Measurements from ENCODE around the gene PID1. TPM values are rescaled to one million over a fixed set of nuclear protein-coding genes. Genes with fewer than 3 reads are reported as not detected.

PID1 gene
- polyA plus RNA-seq, 1 of the 3 experiments (the other 2 are of a cell fraction), result 0.16 TPM

DNA sequence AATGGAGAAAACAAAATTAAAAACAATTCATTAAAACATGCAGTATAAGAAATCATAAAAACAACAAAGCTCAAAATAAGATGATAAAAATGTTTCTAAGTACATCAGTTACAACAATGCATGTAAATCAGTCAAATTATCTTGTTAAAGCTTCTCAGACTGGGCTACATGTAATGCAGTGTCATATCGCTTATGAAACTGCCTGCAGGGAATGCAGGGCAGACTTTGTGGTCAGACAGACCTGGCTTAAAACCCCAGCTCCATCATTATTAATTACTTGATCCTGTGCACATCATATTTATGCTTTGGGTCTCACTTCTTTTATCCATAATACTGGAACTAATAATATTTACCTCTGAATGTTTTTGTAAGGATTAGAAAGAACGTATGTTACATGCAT is 74.6 kb downstream of the PID1 start:
- POLR2A ChIA-PET, result no interaction called here
- H3K79me2 ChIP-seq (ENCODE audit: insufficient read depth), result no peaks in the 10 kb centered on the region
- no peaks in the 10 kb centered on the region for H4K20me1 ChIP-seq (ENCODE audit: insufficient read depth)
- no peaks in the 10 kb centered on the region for H3K27me3 ChIP-seq (ENCODE audit: insufficient read depth)
- H3K27ac ChIP-seq (ENCODE audit: low read depth in 2 of 2, low read length in 1 of 2), result no peak overlapping the region
- H3K4me1 ChIP-seq (ENCODE audit: control insufficient read depth in 1 of 2, insufficient read depth in 2 of 2, low read depth in 1 of 2, low read length in 1 of 2), result no peaks in the 10 kb centered on the region; a peak in 1 of 4 replicates
- no peak overlapping the region for H2AFZ ChIP-seq (ENCODE audit: low read depth)
- H3K4me3 ChIP-seq (ENCODE audit: low read depth in 2 of 2, low read length in 1 of 2), result no peak overlapping the region
- DNase-seq, result peak; percentile 6
- no peaks in the 10 kb centered on the region for H3F3A ChIP-seq (replicated peaks; ENCODE audit: insufficient read depth)
- TF ChIP-seq ELF1 (IDR thresholded peaks at IDR 0.05), result no peak
- 19% methylated on average over 2 of the region's 2 CpGs for WGBS (ENCODE audit: low lambda C conversion rate)
- no peaks in the 10 kb centered on the region for H3K9me2 ChIP-seq
- no peaks in the 10 kb centered on the region for H3K9me3 ChIP-seq
- H3K4me2 ChIP-seq, result no peak overlapping the region
- CTCF ChIA-PET, result no interaction called here
- no peaks in the 10 kb centered on the region for H3K36me3 ChIP-seq (replicated peaks in 1 of 2; ENCODE audit: control insufficient read depth in 1 of 2, insufficient read depth in 2 of 2, low read length in 1 of 2)
- no peak overlapping the region for H3K9ac ChIP-seq

DNA sequence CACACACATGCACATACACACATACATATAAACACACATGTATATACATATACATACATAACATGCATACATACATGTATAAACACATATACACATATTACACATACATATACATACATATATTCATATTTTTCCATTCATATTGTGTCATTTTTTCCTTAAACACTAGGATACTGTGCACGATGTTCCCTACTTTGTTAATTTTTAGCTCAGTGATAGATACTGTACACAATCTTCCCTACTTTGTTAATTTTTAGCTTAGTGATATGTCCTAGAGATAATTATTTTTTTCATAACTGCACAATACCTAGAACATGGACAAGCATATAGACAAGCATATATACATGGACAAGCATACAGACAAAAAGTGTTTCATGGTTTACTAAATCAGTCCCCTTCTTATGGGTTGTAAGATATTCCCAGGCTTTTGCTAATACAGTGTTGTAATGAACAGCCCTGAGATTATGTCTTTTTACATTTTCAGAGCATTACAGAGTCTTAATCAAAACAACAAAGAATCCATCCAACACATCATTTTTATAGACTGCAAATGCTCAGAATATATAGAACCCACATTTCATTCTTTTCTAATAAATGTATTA is 75.6 kb downstream of the PID1 start:
- no peaks in the 10 kb centered on the region for H3F3A ChIP-seq (replicated peaks; ENCODE audit: insufficient read depth)
- no peak for TF ChIP-seq FOXJ3 (CRISPR knock-in tag; IDR thresholded peaks at IDR 0.05)
- TF ChIP-seq RCOR1 (IDR thresholded peaks at IDR 0.05; ENCODE audit: low read length), result no peak
- TF ChIP-seq, protein P1, sequence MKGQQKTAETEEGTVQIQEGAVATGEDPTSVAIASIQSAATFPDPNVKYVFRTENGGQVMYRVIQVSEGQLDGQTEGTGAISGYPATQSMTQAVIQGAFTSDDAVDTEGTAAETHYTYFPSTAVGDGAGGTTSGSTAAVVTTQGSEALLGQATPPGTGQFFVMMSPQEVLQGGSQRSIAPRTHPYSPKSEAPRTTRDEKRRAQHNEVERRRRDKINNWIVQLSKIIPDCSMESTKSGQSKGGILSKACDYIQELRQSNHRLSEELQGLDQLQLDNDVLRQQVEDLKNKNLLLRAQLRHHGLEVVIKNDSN (IDR thresholded peaks at IDR 0.05; ENCODE audit: borderline replicate concordance, low read depth), result no peak
- no peak for TF ChIP-seq ELF1 (IDR thresholded peaks at IDR 0.05)
- no peak for TF ChIP-seq TAF1 (IDR thresholded peaks at IDR 0.05; ENCODE audit: borderline replicate concordance, low read depth, low read length)
- TF ChIP-seq POLR2AphosphoS5 (IDR thresholded peaks at IDR 0.05; ENCODE audit: low read depth, low read length), result no peak
- TF ChIP-seq, protein P2, sequence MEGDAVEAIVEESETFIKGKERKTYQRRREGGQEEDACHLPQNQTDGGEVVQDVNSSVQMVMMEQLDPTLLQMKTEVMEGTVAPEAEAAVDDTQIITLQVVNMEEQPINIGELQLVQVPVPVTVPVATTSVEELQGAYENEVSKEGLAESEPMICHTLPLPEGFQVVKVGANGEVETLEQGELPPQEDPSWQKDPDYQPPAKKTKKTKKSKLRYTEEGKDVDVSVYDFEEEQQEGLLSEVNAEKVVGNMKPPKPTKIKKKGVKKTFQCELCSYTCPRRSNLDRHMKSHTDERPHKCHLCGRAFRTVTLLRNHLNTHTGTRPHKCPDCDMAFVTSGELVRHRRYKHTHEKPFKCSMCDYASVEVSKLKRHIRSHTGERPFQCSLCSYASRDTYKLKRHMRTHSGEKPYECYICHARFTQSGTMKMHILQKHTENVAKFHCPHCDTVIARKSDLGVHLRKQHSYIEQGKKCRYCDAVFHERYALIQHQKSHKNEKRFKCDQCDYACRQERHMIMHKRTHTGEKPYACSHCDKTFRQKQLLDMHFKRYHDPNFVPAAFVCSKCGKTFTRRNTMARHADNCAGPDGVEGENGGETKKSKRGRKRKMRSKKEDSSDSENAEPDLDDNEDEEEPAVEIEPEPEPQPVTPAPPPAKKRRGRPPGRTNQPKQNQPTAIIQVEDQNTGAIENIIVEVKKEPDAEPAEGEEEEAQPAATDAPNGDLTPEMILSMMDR (IDR thresholded peaks at IDR 0.05), result no peak
- TF ChIP-seq RFX5 (IDR thresholded peaks at IDR 0.05; ENCODE audit: low read length), result no peak
- TF ChIP-seq RAD21 (IDR thresholded peaks at IDR 0.05; ENCODE audit: low read length), result no peak
- TF ChIP-seq TCF12 (IDR thresholded peaks at IDR 0.05), result no peak
- TF ChIP-seq, protein P3, sequence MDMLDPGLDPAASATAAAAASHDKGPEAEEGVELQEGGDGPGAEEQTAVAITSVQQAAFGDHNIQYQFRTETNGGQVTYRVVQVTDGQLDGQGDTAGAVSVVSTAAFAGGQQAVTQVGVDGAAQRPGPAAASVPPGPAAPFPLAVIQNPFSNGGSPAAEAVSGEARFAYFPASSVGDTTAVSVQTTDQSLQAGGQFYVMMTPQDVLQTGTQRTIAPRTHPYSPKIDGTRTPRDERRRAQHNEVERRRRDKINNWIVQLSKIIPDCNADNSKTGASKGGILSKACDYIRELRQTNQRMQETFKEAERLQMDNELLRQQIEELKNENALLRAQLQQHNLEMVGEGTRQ (IDR thresholded peaks at IDR 0.05; ENCODE audit: borderline replicate concordance, low read depth, low read length), result no peak
- TF ChIP-seq GABPA (IDR thresholded peaks at IDR 0.05; ENCODE audit: low read depth), result no peak
- TF ChIP-seq EZH2phosphoT487 (IDR thresholded peaks at IDR 0.05; ENCODE audit: borderline replicate concordance, low read depth), result no peak
- no peak for TF ChIP-seq EP300 (IDR thresholded peaks at IDR 0.05; ENCODE audit: borderline replicate concordance in 1 of 2, low read depth in 1 of 2, low read length in 1 of 2)
- TF ChIP-seq JUND (IDR thresholded peaks at IDR 0.05), result no peak
- TF ChIP-seq, protein P4, sequence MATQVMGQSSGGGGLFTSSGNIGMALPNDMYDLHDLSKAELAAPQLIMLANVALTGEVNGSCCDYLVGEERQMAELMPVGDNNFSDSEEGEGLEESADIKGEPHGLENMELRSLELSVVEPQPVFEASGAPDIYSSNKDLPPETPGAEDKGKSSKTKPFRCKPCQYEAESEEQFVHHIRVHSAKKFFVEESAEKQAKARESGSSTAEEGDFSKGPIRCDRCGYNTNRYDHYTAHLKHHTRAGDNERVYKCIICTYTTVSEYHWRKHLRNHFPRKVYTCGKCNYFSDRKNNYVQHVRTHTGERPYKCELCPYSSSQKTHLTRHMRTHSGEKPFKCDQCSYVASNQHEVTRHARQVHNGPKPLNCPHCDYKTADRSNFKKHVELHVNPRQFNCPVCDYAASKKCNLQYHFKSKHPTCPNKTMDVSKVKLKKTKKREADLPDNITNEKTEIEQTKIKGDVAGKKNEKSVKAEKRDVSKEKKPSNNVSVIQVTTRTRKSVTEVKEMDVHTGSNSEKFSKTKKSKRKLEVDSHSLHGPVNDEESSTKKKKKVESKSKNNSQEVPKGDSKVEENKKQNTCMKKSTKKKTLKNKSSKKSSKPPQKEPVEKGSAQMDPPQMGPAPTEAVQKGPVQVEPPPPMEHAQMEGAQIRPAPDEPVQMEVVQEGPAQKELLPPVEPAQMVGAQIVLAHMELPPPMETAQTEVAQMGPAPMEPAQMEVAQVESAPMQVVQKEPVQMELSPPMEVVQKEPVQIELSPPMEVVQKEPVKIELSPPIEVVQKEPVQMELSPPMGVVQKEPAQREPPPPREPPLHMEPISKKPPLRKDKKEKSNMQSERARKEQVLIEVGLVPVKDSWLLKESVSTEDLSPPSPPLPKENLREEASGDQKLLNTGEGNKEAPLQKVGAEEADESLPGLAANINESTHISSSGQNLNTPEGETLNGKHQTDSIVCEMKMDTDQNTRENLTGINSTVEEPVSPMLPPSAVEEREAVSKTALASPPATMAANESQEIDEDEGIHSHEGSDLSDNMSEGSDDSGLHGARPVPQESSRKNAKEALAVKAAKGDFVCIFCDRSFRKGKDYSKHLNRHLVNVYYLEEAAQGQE (IDR thresholded peaks at IDR 0.05; ENCODE audit: low read depth, low read length), result no peak
- TF ChIP-seq, protein P5, sequence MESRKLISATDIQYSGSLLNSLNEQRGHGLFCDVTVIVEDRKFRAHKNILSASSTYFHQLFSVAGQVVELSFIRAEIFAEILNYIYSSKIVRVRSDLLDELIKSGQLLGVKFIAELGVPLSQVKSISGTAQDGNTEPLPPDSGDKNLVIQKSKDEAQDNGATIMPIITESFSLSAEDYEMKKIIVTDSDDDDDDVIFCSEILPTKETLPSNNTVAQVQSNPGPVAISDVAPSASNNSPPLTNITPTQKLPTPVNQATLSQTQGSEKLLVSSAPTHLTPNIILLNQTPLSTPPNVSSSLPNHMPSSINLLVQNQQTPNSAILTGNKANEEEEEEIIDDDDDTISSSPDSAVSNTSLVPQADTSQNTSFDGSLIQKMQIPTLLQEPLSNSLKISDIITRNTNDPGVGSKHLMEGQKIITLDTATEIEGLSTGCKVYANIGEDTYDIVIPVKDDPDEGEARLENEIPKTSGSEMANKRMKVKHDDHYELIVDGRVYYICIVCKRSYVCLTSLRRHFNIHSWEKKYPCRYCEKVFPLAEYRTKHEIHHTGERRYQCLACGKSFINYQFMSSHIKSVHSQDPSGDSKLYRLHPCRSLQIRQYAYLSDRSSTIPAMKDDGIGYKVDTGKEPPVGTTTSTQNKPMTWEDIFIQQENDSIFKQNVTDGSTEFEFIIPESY (IDR thresholded peaks at IDR 0.05; ENCODE audit: borderline replicate concordance, low read depth), result no peak
- H3K9ac ChIP-seq, result no peak overlapping the region
- WGBS (ENCODE audit: low lambda C conversion rate), result 46% methylated on average over 1 of the region's 1 CpG
- H3K27ac ChIP-seq (ENCODE audit: low read depth in 2 of 2, low read length in 1 of 2), result no peak overlapping the region
- no peaks in the 10 kb centered on the region for H3K9me2 ChIP-seq
- ChIA-PET POLR2A (no interaction called here), CTCF (no interaction called here)
- H3K79me2 ChIP-seq (ENCODE audit: insufficient read depth), result no peaks in the 10 kb centered on the region
- no peaks in the 10 kb centered on the region for H3K9me3 ChIP-seq
- no peak overlapping the region for H2AFZ ChIP-seq (ENCODE audit: low read depth)
- DNase-seq, result no peak
- no peaks in the 10 kb centered on the region for H4K20me1 ChIP-seq (ENCODE audit: insufficient read depth)
- H3K4me2 ChIP-seq, result no peak overlapping the region
- no peaks in the 10 kb centered on the region; a peak in 1 of 4 replicates for H3K4me1 ChIP-seq (ENCODE audit: control insufficient read depth in 1 of 2, insufficient read depth in 2 of 2, low read depth in 1 of 2, low read length in 1 of 2)
- H3K36me3 ChIP-seq (replicated peaks in 1 of 2; ENCODE audit: control insufficient read depth in 1 of 2, insufficient read depth in 2 of 2, low read length in 1 of 2), result no peaks in the 10 kb centered on the region
- H3K4me3 ChIP-seq (ENCODE audit: low read depth in 2 of 2, low read length in 1 of 2), result no peak overlapping the region
- H3K27me3 ChIP-seq (ENCODE audit: insufficient read depth), result no peaks in the 10 kb centered on the region
